K562 (cell line): Measurements from ENCODE around the gene IRF8. TPM values are rescaled to one million over a fixed set of nuclear protein-coding genes. Genes with fewer than 3 reads are reported as not detected.

ENCODE experiments used
- ATAC-seq: fragments of 200-7000 bp; cut with Tn5 transposase; 3 replicates; pipeline ENCODE4 v1.9.1; 2020; ENCODE audit warnings: moderate library complexity
- BruUV-seq: library from RNA; stranded (reverse); fragments of 400-500 nt; replicated peaks from 2 replicates; lab custom pipeline; 2021; lab: Mats Ljungman, UMichigan
- CTCF ChIA-PET: fragments of 300-600 bp; formaldehyde crosslinking; extraction: SDS; loops from one replicate; lab custom pipeline; 2021; ENCODE audit warnings: low intra/inter-chr PET ratio; lab: Yijun Ruan, JAX
- POLR2A ChIA-PET: fragments of 300-600, 350-650 bp; sonication (Branson Sonifier 250); formaldehyde crosslinking; extraction: SDS; loops from one replicate; lab custom pipeline; 2021; ENCODE audit warnings: antibody characterized with exemption, inconsistent platforms; lab: Yijun Ruan, JAX
- DNase-seq, 4 experiments: peaks; one replicate each; pipeline versions ENCODE4 v3.0.0 to v3.0.0-alpha.2; 2011 to 2018; ENCODE audit warnings: low spot score in 3 of 4, mixed read lengths in 3 of 4; ENCODE audit errors: extremely low read depth in 1 of 4
- FAIRE-seq: peaks from 2 replicates; lab custom pipeline; 2011; peaks lifted over from hg19 to GRCh38; lab: Jason Lieb, UNC
- H2AFZ ChIP-seq: 2 replicates; pipeline ENCODE4 v1.6.0; 2011; ENCODE audit warnings: low read depth, low read length, control low read depth, inconsistent platforms
- H3K27ac ChIP-seq: fragments of 200-600 bp; 3 replicates; pipeline ENCODE4 v1.8.0; 2011; ENCODE audit warnings: low read depth, mild to moderate bottlenecking, control low read depth, inconsistent platforms, low read length, moderate library complexity, mixed read lengths; ENCODE audit errors: extremely low read depth
- H3K27me3 ChIP-seq, 2 experiments: fragments of 300-600 bp in 1 of 2; 2 replicates in 1 of 2; 3 replicates in 1 of 2; pipeline versions ENCODE4 v1.6.0 to v1.8.0; 2011; ENCODE audit warnings: inconsistent platforms in 2 of 2, low read length in 2 of 2, mild to moderate bottlenecking in 1 of 2, mixed read lengths in 1 of 2, moderate library complexity in 1 of 2; ENCODE audit not compliant: control insufficient read depth in 2 of 2, insufficient read depth in 2 of 2
- H3K36me3 ChIP-seq: fragments of 300-600 bp; 3 replicates; pipeline ENCODE4 v1.8.0; 2011; ENCODE audit warnings: mild to moderate bottlenecking, low read length, inconsistent platforms; ENCODE audit not compliant: control insufficient read depth, insufficient read depth
- H3K4me1 ChIP-seq, 2 experiments: fragments of 200-600 bp in 1 of 2; replicated peaks in 1 of 2; 2 replicates in 1 of 2; 3 replicates in 1 of 2; pipeline versions ENCODE4 v1.5.1 to v1.8.0; 2011; ENCODE audit warnings: inconsistent platforms in 2 of 2, low read length in 2 of 2, mild to moderate bottlenecking in 1 of 2, mixed read lengths in 1 of 2, moderate library complexity in 1 of 2; ENCODE audit not compliant: control insufficient read depth in 2 of 2, insufficient read depth in 2 of 2
- H3K4me2 ChIP-seq: 2 replicates; pipeline ENCODE4 v1.6.1; 2011; ENCODE audit warnings: low read length, control low read depth, inconsistent platforms, mixed read lengths; ENCODE audit not compliant: insufficient read depth
- H3K4me3 ChIP-seq: fragments of 200-600 bp; sonication (generic), shearing (Covaris generic); 2 replicates; pipeline ENCODE4 v1.5.1; 2016; ENCODE audit warnings: control low read depth, inconsistent platforms
- H3K79me2 ChIP-seq: fragments of 200-600 bp; 3 replicates; pipeline ENCODE4 v1.8.0; 2011; ENCODE audit warnings: low read length, inconsistent platforms; ENCODE audit not compliant: control insufficient read depth, insufficient read depth
- H3K9ac ChIP-seq, 2 experiments: 2 replicates each; pipeline versions ENCODE4 v1.6.0 to v1.6.1; 2011; ENCODE audit warnings: low read depth in 2 of 2, low read length in 2 of 2, control low read depth in 1 of 2, inconsistent platforms in 1 of 2, mild to moderate bottlenecking in 1 of 2, mixed read lengths in 1 of 2; ENCODE audit not compliant: insufficient read depth in 1 of 2
- H3K9me1 ChIP-seq: one replicate; pipeline ENCODE4 v1.6.0; 2011; ENCODE audit warnings: inconsistent platforms, mild to moderate bottlenecking, low read length, moderate library complexity; ENCODE audit not compliant: control insufficient read depth, insufficient read depth
- H3K9me3 ChIP-seq: replicated peaks from 2 replicates; pipeline ENCODE4 v1.5.1; 2011; ENCODE audit warnings: low read depth, low read length, inconsistent platforms; ENCODE audit not compliant: control insufficient read depth, insufficient read depth
- H4K20me1 ChIP-seq: replicated peaks from 2 replicates; pipeline ENCODE4 v1.6.1; 2011; ENCODE audit warnings: low read length, inconsistent platforms, mixed read lengths; ENCODE audit not compliant: control insufficient read depth, insufficient read depth
- CHD2 ChIP-seq: IDR thresholded peaks from 2 replicates; pipeline ENCODE4 v1.6.1; 2011; ENCODE audit warnings: low read depth, low read length
- CTBP1 ChIP-seq: fragments of 450-650 bp; IDR thresholded peaks from 2 replicates; pipeline ENCODE4 v1.6.1; 2016; ENCODE audit warnings: borderline replicate concordance
- EGR1 ChIP-seq: fragments of 450-650 bp; conservative IDR thresholded peaks from 2 replicates; pipeline ENCODE4 v1.6.1; 2017; ENCODE audit warnings: mild to moderate bottlenecking
- MBD2 ChIP-seq: sonication (generic); IDR thresholded peaks from 2 replicates; pipeline ENCODE4 v1.6.1; 2016; ENCODE audit warnings: low read depth, borderline replicate concordance
- MLX ChIP-seq, 2 experiments: fragments of 450-650 bp in 1 of 2; sonication (generic) in 1 of 2; formaldehyde crosslinking; conservative IDR thresholded peaks; 2 replicates each; pipeline versions ENCODE4 v1.4.0 to v1.8.1; 2020 to 2022; ENCODE audit warnings: mild to moderate bottlenecking in 1 of 2, missing genetic modification reagents in 1 of 2
- ZNF24 ChIP-seq: fragments of 450-650 bp; IDR thresholded peaks from 2 replicates; pipeline ENCODE4 v1.6.1; 2016
- ZNF512 ChIP-seq: IDR thresholded peaks from 2 replicates; pipeline ENCODE4 v1.6.1; 2016; ENCODE audit warnings: missing genetic modification characterization, missing compliant biosample characterization
- WGBS: fragments of 100-300 bp; shearing (Covaris generic); methylation state at CpG from one replicate; pipeline ENCODE4 v1.1.6; 2016; ENCODE audit warnings: low coverage, mixed read lengths; ENCODE audit not compliant: insufficient coverage; ENCODE audit errors: missing lambda C conversion rate; 5-methylcytosine and 5-hydroxymethylcytosine counted together
- in situ Hi-C: fragments of 300-500 bp; cut with MboI; formaldehyde crosslinking; loops from 4 replicates; pipeline ENCODE4 v1.15.0; 2018; ENCODE audit warnings: inconsistent platforms, mixed read lengths
- intact Hi-C: fragments of 100-400 bp; cut with micrococcal nuclease; formaldehyde crosslinking; loops from 2 replicates; pipeline ENCODE4 v1.14.2; 2022
- polyA plus RNA-seq, 8 experiments: library from polyadenylated mRNA; depleted of rRNA in 4 of 8; stranded (reverse) in 5 of 8; unstranded in 3 of 8; fragments of >200 nt; fragmentation: Nextera tagmentation in 2 of 8; fragmentation: Illumina TruSeq in 1 of 8; extraction: Ambion mirVana in 2 of 8; extraction: Trizol in 1 of 8; gene quantifications; 2 replicates each; pipeline versions ENCODE4 v1.2.1 to v1.2.3, GENCODE V29; 2011 to 2014; ENCODE audit warnings: inconsistent platforms in 1 of 8, missing spikeins in 1 of 8
- total RNA-seq, 7 experiments: library from RNA; depleted of rRNA in 6 of 7; stranded (reverse); fragments of >200 nt in 6 of 7; fragmentation: Illumina TruSeq in 2 of 7; extraction: Trizol in 2 of 7; gene quantifications; 2 replicates each; pipeline versions ENCODE4 v1.2.1 to v1.2.3, GENCODE V29; 2011 to 2021; ENCODE audit warnings: low replicate concordance in 1 of 7
- TF ChIP-seq, protein P1 (sequence below), 2 experiments: IDR thresholded peaks in 1 of 2; conservative IDR thresholded peaks in 1 of 2; 2 replicates each; pipeline ENCODE4 v1.6.1; 2016; ENCODE audit warnings: low read depth in 2 of 2, mild to moderate bottlenecking in 1 of 2, missing compliant biosample characterization in 1 of 2, missing genetic modification characterization in 1 of 2, moderate library complexity in 1 of 2
- TF ChIP-seq, protein P2 (sequence below): fragments of 450-650 bp; IDR thresholded peaks from 2 replicates; pipeline ENCODE4 v1.6.1; 2018; ENCODE audit warnings: mild to moderate bottlenecking, low read depth; ENCODE audit not compliant: partially characterized antibody
- TF ChIP-seq, protein P3 (sequence below): fragments of 450-650 bp; IDR thresholded peaks from 2 replicates; pipeline ENCODE4 v1.6.1; 2018; ENCODE audit not compliant: partially characterized antibody

The IRF8 gene
- total and polyA plus RNA-seq, 9 of the 15 experiments (the other 6 are each of a cell fraction or from before 2014, with no cell fraction given): 0.01 to 0.98 TPM; not detected in 7

- in situ Hi-C loops (no loop called here), intact Hi-C loops (no loop called here)
- H3K36me3 ChIP-seq: no peaks in the 10 kb centered on the region
- no peak for ATAC-seq
- H3K4me2 ChIP-seq: no peak overlapping the region
- H3K79me2 ChIP-seq: no peaks in the 10 kb centered on the region
- H2AFZ ChIP-seq: no peak overlapping the region
- H3K27me3 ChIP-seq: peaks cover 19 to 73% of the 10 kb centered on the region in 2 experiments; a peak in 4 of 5 replicates
- DNase-seq: no peak
- H3K9ac ChIP-seq: no peak overlapping the region
- no peaks in the 10 kb centered on the region for H3K9me1 ChIP-seq
- CTCF ChIA-PET: no interaction called here
- FAIRE-seq: no peak
- WGBS: under 1% methylated on average over 13 of the region's 14 CpGs
- H3K9me3 ChIP-seq: no peaks in the 10 kb centered on the region
- H3K27ac ChIP-seq: no peak overlapping the region
- no peaks in the 10 kb centered on the region for H3K4me1 ChIP-seq
- POLR2A ChIA-PET: no interaction called here
- 0 out of 2 replicates have a peak, but pooled peaks cover 2% of the 10 kb centered on the region for H4K20me1 ChIP-seq
- no TSS peak for BruUV-seq
- no peak overlapping the region for H3K4me3 ChIP-seq
- no peak for TF ChIP-seq MLX (CRISPR knock-in tag; conservative IDR thresholded peaks at IDR 0.05)
- no peak for TF ChIP-seq EGR1
- TF ChIP-seq, protein P1, sequence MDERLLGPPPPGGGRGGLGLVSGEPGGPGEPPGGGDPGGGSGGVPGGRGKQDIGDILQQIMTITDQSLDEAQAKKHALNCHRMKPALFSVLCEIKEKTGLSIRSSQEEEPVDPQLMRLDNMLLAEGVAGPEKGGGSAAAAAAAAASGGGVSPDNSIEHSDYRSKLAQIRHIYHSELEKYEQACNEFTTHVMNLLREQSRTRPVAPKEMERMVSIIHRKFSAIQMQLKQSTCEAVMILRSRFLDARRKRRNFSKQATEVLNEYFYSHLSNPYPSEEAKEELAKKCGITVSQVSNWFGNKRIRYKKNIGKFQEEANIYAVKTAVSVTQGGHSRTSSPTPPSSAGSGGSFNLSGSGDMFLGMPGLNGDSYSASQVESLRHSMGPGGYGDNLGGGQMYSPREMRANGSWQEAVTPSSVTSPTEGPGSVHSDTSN (CRISPR knock-in tag; IDR thresholded peaks at IDR 0.05; ENCODE audit: low read depth): no peak
- TF ChIP-seq, protein P1 (tag; conservative IDR thresholded peaks at IDR 0.05; ENCODE audit: low read depth): no peak
- no peak for TF ChIP-seq CTBP1
- no peak for TF ChIP-seq CHD2
- TF ChIP-seq MBD2: no peak
- TF ChIP-seq, protein P2, sequence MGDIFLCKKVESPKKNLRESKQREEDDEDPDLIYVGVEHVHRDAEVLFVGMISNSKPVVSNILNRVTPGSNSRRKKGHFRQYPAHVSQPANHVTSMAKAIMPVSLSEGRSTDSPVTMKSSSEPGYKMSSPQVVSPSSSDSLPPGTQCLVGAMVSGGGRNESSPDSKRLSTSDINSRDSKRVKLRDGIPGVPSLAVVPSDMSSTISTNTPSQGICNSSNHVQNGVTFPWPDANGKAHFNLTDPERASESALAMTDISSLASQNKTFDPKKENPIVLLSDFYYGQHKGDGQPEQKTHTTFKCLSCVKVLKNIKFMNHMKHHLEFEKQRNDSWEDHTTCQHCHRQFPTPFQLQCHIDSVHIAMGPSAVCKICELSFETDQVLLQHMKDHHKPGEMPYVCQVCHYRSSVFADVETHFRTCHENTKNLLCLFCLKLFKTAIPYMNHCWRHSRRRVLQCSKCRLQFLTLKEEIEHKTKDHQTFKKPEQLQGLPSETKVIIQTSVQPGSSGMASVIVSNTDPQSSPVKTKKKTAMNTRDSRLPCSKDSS: no peak
- no peak for TF ChIP-seq ZNF512 (tag)
- TF ChIP-seq, protein P3, sequence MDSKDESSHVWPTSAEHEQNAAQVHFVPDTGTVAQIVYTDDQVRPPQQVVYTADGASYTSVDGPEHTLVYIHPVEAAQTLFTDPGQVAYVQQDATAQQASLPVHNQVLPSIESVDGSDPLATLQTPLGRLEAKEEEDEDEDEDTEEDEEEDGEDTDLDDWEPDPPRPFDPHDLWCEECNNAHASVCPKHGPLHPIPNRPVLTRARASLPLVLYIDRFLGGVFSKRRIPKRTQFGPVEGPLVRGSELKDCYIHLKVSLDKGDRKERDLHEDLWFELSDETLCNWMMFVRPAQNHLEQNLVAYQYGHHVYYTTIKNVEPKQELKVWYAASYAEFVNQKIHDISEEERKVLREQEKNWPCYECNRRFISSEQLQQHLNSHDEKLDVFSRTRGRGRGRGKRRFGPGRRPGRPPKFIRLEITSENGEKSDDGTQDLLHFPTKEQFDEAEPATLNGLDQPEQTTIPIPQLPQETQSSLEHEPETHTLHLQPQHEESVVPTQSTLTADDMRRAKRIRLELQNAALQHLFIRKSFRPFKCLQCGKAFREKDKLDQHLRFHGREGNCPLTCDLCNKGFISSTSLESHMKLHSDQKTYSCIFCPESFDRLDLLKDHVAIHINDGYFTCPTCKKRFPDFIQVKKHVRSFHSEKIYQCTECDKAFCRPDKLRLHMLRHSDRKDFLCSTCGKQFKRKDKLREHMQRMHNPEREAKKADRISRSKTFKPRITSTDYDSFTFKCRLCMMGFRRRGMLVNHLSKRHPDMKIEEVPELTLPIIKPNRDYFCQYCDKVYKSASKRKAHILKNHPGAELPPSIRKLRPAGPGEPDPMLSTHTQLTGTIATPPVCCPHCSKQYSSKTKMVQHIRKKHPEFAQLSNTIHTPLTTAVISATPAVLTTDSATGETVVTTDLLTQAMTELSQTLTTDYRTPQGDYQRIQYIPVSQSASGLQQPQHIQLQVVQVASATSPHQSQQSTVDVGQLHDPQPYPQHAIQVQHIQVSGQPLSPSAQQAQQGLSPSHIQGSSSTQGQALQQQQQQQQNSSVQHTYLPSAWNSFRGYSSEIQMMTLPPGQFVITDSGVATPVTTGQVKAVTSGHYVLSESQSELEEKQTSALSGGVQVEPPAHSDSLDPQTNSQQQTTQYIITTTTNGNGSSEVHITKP: no peak
- TF ChIP-seq ZNF24: no peak
Observed at GRCh38 chr16:85941863-85942644, 43.1 kb downstream of the IRF8 start.
